GM12875 (cell line): Measurements from ENCODE around the gene PLEKHA7.
"Not testable (repeated sequence)": the region's sequence is repeated elsewhere in the genome, so short reads cannot be mapped to it uniquely, and the experiment has no call there.

Experiments
- H3K4me3 ChIP-seq: one replicate; pipeline ENCODE4 v1.5.1; 2011; ENCODE audit warnings: low read depth, low read length, control low read depth
- CTCF ChIP-seq: IDR thresholded peaks from 2 replicates; pipeline ENCODE4 v1.5.1; 2011; ENCODE audit warnings: low read depth, mild to moderate bottlenecking, control low read depth, inconsistent platforms, low read length, moderate library complexity, borderline replicate concordance; ENCODE audit not compliant: insufficient read depth

The PLEKHA7 gene

GRCh38 chr11:16966930-16967671 lies 47.1 kb downstream of the PLEKHA7 start:
- TF ChIP-seq CTCF = no peak

GRCh38 chr11:16964501-16964900 lies 49.7 kb downstream of the PLEKHA7 start:
- TF ChIP-seq CTCF = no peak
- no peak overlapping the region for H3K4me3 ChIP-seq

More at GRCh38 chr11:16966930-16967671, 47.1 kb downstream of the PLEKHA7 start:
- H3K4me3 ChIP-seq = no peak overlapping the region

GRCh38 chr11:16963316-16963876 lies 50.8 kb downstream of the PLEKHA7 start:
- no peak overlapping the region for H3K4me3 ChIP-seq
- TF ChIP-seq CTCF = no peak

- not testable (repeated sequence) for H3K4me3 ChIP-seq
Measured at GRCh38 chr11:16962589-16962988, 51.6 kb downstream of the PLEKHA7 start.

- TF ChIP-seq CTCF = no peak
- H3K4me3 ChIP-seq = no peak overlapping the region
Measured at GRCh38 chr11:16962146-16962545, 52.1 kb downstream of the PLEKHA7 start.

- no peak overlapping the region for H3K4me3 ChIP-seq
Measured at GRCh38 chr11:16960250-16960649, 54.0 kb downstream of the PLEKHA7 start.

GRCh38 chr11:16959602-16960001 lies 54.6 kb downstream of the PLEKHA7 start:
- no peak for TF ChIP-seq CTCF
- no peak overlapping the region for H3K4me3 ChIP-seq

More at GRCh38 chr11:16960250-16960649, 54.0 kb downstream of the PLEKHA7 start:
- TF ChIP-seq CTCF = no peak
